Vagina (tissue), 2 donors: Measurements from ENCODE around the gene CSMD2.

ENCODE experiments used
- CTCF ChIP-seq, 3 experiments: fragments of 450-650 bp in 2 of 3; fragments of 200-600 bp in 1 of 3; sonication (generic) in 1 of 3; IDR thresholded peaks; one replicate each; pipeline ENCODE4 v1.5.1; 2017 to 2019; ENCODE audit warnings: antibody characterized with exemption in 3 of 3, mild to moderate bottlenecking in 2 of 3, moderate library complexity in 2 of 3
- POLR2A ChIP-seq, 2 donors: fragments of 450-650 bp; IDR thresholded peaks; one replicate each; pipeline ENCODE4 v1.6.1; 2017; ENCODE audit warnings: antibody characterized with exemption in 2 of 2, mild to moderate bottlenecking in 2 of 2, moderate library complexity in 2 of 2
- POLR2AphosphoS5 ChIP-seq, 2 donors: sonication (generic); formaldehyde crosslinking; IDR thresholded peaks; one replicate each; pipeline ENCODE4 v1.9.0; 2017; ENCODE audit warnings: antibody characterized with exemption in 2 of 2, mild to moderate bottlenecking in 2 of 2, low read depth in 1 of 2; ENCODE audit not compliant: insufficient read depth in 1 of 2

GRCh38 chr1:33819290-33819912 lies 345.6 kb downstream of the CSMD2 start:
- no peak for TF ChIP-seq CTCF (IDR thresholded peaks at IDR 0.05)
- TF ChIP-seq POLR2A (IDR thresholded peaks at IDR 0.05), result no peak
- TF ChIP-seq POLR2AphosphoS5 (IDR thresholded peaks at IDR 0.05; ENCODE audit: insufficient read depth in 1 of 2, low read depth in 1 of 2), result no peak
